ENCODE data around the gene CLIP2. TPM values are rescaled to one million over a fixed set of nuclear protein-coding genes. Genes with fewer than 3 reads are reported as not detected.

Gene CLIP2
- total and polyA plus RNA-seq, 2 of the 8 experiments (the other 6 are each of a cell fraction or from before 2014, with no cell fraction given), result 8.3 to 41.5 TPM

GRCh38 chr7:74387606-74388005 is 98.4 kb downstream of the CLIP2 start (continued):
- TF ChIP-seq ATF2 (IDR thresholded peaks at IDR 0.05; ENCODE audit: low read length) (no peak), SP2 (IDR thresholded peaks at IDR 0.05; ENCODE audit: low read length) (no peak), TCF12 (IDR thresholded peaks at IDR 0.05; ENCODE audit: low read depth, low read length) (no peak), JUN (IDR thresholded peaks at IDR 0.05; ENCODE audit: low read depth, low read length) (no peak), TAF7 (optimal IDR thresholded peaks at IDR 0.05; ENCODE audit: borderline replicate concordance, low read depth, low read length) (no peak)
